ENCODE data around the gene IL6ST.

- TF ChIP-seq CTCF (conservative IDR thresholded peaks at IDR 0.05; ENCODE audit: low read depth, low read length) (no peak), EZH2 (IDR thresholded peaks at IDR 0.05; ENCODE audit: borderline replicate concordance, low read depth, low read length, poor library complexity, severe bottlenecking) (no peak)
Observed at GRCh38 chr5:56006094-56006493, 11.3 kb upstream of the IL6ST start.

Data from A673 (cell line).